CD4-positive, alpha-beta T cell treated with Interleukin-4 for 4 hours (primary cell): ENCODE measurements around the gene AHSG.
"Not testable (repeated sequence)": the region's sequence is repeated elsewhere in the genome, so short reads cannot be mapped to it uniquely, and the experiment has no call there.

Experiments
- DNase-seq: peaks from one replicate; pipeline ENCODE4 v3.0.0-alpha.2; 2020

AHSG gene

DNA sequence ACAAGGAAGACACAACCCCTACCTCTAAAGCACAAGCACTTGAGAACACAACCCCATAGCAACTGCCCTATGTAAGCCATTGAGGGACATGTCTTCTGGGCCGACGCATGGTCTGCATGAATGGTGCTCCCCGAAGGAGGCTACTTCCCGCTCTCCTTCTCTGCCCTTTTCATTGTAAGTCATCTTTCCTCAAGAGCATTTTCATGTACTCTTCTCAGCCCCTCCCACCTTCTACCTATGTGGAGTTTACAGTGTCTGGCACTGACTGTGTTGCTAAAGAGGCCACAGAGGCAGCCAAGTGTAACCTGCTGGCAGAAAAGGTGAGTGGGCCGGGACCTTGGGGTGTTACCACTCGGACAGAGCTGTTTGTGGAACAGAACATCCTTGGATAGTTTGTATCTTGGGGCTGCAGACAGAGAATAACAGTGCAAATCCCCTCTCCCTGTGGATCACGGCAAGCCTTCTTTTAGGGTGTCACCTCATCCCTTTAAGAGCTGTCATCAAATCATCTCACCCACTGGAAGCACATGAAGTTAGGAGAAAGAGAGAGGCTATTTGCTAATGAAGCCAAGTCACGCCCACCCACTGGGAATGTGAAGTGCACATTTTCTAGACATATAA, 5.6 kb downstream of the AHSG start:
- DNase-seq: no peak

DNA sequence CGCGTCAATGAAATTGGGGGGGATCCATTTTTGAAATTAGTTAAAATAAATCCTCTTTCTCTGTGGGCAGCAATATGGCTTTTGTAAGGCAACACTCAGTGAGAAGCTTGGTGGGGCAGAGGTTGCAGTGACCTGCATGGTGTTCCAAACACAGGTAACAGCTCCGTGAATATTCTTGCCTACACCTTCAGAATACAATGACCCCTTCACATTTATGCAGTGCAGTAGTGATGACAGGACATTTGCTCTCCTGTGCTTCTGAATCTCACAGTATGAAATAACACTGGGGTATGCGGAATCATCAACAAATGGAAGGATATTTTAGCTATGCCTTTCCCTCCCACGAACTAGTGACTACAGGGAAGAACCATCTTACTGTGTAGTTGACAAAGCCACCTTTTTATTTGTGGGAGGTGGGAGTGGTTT, 6.9 kb downstream of the AHSG start:
- DNase-seq: no peak

DNA sequence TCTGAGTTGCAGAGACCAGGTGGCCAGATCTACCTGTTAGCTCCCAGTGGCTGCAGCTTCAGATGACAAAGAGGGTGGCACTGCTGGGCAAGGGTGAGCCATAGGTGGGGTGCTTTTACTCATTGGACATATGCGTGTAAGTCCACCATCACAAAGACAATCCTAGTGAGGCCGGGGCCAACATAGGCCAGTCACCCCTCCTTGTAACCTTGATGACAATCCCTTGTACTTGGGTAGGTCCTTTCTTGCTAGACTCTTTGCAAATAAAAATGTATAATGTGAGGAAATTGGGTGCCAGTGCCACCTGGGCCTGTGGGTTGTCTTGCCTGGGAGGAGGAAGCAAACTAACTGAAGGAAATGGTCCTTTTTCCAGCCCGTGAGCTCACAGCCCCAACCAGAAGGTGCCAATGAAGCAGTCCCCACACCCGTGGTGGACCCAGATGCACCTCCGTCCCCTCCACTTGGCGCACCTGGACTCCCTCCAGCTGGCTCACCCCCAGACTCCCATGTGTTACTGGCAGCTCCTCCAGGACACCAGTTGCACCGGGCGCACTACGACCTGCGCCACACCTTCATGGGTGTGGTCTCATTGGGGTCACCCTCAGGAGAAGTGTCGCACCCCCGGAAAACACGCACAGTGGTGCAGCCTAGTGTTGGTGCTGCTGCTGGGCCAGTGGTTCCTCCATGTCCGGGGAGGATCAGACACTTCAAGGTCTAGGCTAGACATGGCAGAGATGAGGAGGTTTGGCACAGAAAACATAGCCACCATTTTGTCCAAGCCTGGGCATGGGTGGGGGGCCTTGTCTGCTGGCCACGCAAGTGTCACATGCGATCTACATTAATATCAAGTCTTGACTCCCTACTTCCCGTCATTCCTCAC, 7.6 kb downstream of the AHSG start:
- no peak for DNase-seq

DNA sequence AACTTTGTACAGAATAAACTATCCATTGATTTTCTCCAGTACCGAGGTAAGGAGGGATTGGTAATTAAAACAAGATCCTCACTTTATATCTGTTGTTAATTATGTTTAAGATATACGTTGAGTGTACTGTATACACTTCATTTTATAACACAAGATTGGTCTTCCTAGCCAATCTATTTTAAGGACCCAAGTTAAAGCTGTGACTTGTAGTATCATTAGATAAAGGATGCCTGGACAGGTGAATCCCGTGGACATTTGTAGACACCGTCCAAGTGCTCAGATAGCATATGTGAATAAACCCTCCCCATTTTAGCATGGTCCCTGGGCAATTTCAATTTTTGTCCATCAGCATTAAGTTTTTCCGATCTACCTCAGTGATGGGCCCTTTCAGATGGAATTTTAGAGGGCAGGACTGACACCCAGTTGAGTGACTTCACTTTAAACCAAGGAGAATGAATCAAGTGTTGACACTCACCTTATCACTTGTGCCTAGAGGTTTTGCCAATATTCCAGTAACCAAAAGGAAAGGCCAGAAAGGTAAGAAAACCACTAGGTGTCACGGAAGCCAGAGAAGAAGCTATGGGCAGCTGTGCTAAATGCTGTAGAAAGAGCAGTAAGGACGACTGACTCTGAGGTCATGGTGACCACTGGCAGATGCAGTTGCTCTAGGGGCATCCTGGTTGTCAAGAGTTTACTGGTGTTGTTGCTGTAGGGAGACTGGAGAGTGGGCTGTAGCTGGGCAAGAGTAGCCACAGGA, 9.2 kb downstream of the AHSG start:
- DNase-seq: no peak

DNA sequence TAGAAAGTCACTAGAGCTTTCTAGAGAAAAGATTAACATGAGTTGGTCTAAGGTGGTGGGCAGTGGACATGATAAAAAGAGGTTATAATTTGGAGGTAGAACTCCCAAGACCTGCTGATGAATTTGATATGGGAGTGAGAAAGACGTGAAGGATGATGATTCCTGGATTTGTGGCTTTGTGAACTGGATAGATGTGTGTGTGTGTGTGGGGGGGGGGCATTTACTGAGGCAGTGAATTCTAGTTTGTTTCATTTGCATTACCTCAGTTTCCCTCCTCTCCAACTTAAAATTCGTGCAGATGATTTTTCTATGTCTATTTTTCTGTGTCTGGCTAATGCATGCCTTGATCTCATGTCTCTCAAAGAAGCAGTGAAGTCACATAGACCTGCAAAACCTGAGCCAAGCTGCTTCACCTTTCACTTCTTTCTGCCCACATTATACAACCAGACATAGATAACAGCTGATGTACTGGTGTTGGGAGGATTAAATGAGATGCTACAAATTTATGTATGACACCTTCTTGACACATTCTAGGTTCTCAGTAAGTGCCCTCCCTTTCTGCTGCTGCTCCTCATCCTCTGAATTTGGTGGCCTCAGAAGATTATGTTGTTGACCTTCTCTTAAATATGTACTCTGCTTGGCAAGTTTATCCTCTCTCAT, 9.9 kb downstream of the AHSG start:
- no peak for DNase-seq

DNA sequence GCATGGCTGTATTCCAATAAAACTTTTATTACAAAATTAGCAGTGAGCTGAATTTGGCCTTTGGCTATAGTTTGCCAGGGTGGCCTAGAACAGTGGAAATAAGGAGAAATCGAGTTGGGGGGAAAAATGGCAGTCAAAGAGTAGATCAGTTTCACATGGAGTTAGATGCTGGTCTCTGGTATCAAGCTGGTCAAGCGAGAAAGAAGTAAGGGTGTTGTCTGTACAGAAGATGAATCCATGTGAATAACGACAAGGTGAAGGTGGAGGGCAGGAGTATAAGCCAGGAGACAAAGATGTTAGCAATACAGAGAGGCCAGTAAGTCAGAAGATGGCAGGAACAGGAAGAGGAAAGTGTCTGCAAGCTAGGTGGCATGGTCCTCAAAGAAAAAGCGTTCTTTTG, 11.7 kb downstream of the AHSG start:
- no peak for DNase-seq

DNA sequence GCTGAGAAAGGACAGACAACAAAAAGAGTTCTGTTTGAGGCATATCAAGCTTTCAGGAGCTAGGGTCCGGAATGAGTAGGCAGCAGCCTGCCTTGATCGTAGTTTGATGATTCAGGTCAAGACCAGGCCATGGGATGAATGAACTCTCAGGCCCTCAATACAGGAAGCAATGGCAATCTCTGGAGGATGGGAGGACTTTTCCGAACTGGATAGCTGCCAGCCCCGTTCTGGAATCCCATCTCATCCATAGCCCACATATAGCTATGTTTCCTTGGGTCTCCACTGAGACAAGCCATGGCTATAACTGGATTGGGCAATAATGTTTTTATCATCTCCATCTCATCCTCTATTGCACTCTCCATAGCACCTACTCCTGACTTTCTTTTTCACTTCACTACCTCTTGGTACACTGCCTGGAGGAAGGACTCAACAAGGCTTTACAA, 12.8 kb downstream of the AHSG start:
- DNase-seq: no peak

DNA sequence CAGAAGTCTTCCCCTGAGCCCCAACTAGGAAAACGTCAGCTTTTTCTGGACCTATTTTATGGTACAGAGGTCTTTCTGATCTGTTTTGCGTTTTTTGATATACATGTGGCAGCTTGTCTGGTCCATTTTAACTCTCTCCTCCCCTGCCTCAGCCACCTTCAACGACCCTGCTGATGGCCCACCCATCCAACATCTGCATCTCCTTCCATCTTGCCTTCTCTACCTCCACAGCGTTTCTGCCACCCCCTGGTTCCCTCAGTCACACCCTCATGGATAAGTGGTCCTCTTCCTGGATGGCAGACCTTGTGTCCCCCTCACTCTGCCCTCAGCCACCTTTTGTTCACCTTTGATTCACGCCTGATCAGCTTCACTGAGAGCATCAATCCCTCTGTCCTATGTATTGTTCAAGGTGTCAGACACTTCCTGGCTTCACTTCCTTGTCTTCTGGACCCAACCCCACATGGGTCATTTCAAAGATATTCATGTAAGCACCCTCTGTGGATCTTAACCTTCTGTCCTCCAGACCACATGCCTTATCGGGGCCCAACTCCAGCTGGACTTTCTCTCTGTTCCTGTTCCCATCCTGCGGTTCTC, 13.5 kb downstream of the AHSG start:
- DNase-seq: no peak

DNA sequence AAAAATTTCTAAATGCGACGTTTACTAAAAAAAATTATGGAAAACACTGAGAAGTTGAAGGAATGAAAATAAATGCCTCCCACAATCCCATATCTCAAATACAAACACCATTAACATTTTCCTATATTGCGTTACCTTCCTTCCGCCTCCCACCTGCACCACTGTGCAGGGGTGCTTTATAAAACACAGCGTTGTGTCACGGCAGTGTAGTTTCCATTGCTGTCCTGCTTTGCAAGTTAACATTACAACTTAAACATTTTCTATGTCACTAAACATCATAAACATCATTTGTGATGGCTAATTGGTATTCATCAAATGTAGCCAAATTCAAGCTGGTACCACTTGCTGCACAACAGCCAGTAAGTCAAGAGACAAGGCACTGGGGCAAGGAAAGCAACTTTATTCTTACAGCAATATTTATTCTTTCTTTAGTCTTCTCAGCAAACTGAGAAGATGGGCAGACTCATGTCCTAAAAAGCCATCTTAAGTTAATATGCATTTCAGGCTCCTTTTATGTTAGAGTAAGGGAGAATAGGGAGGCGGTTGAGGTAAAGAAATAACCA, 15.1 kb downstream of the AHSG start:
- no peak for DNase-seq

DNA sequence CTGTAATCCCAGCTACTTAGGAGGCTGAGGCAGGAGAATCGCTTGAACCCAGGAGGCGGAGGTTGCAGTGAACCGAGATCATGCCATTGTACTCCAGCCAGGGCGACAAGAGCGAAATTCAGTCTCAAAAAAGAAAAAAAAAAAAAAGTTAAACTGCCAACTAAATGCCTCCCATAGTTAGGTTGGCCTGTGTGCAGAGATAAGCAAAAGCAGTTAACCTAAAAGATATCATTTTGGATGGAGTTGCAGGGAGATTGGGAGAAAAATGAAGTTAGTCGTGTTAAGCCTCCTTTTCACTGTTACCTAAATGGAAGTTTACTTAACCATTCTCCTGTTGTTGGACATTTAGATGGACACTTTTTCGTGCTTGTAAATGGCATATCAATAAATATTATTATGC, 15.9 kb downstream of the AHSG start:
- DNase-seq: no peak

DNA sequence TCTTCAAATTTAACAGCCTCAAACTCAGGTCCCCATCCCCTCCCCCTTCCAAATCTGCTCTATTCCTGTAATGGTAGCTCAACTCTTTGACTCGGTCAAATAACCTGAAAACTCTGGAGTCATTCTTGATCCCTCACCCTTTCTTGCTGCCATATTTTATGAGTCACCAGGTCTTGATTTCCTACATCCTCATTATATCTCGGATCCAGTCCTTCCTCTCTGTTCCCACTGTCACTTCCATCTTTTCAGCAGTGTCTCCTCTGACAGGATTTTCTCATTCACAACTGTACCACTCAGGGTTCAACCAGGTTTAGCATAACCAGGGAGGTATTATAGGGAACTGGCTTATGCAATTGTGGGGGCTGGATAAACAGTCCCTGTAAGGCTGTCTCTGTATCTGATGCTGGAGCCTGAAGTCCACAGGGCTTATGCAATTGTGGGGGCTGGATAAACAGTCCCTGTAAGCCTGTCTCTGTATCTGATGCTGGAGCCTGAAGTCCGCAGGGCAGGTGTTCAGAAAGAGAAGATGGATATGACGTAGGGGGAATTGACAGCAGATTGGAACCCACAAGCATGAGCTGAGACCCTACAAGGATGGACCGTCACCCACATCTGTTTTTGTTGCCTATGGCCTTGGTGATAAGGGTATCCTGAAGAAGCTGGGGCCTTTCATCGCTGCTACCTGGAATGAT, 18.2 kb downstream of the AHSG start:
- no peak for DNase-seq

DNA sequence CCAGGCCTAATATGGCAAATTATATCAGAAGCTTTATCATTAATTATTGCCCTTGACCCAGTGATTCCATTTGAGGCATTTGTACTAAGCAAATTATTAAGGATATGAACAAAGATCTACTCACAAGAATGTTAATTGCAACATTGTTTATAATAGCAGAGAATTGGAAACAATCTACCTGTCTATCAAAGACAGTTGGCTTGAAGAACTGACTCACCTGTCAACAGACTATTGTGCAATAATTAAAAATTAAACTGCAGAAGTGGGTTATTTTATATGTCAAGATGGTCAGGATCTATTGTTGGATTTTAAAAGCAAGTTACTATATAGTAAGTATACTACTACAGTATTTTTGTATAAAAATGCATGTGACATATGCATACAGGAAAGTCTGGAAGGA, 20.6 kb downstream of the AHSG start:
- DNase-seq: no peak

DNA sequence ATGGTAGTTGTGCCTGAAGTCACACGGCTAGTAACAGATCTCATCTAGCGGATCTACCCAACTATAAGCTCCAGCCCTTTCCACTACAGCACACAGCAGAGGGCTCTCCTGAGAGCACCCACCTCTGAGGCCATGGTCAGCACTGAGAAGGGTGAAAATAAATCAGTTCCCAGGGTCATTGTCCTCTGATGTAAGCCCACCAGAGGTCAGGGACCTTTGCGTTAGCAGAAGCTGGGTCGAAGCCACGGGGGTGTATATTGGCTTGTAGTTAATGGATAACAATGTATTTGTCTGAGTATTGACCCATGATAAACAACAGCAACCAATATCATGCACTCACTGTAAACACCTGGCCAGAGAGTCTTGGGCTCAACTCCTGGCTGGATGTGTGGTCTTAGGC, 21.3 kb downstream of the AHSG start:
- DNase-seq: not testable (repeated sequence)

DNA sequence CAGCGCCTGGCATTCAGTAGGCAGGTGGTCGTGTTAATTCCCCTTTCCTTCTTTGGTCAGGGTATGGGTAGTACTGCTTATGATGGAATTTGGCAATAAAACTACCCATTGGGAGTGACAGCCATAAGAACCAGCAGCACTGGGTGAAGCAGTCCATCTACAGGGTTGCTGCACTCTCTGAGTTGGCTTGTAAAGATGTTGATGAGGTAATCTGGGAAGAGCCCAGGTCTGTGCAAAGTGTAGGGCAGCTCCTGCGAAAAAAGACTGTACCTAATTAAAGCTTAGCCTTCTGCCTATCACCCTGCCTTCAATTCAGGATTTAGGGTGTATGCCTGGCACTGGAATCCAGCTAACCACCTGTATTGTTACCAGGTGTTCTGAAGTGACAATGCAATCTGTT, 22.7 kb downstream of the AHSG start:
- no peak for DNase-seq

DNA sequence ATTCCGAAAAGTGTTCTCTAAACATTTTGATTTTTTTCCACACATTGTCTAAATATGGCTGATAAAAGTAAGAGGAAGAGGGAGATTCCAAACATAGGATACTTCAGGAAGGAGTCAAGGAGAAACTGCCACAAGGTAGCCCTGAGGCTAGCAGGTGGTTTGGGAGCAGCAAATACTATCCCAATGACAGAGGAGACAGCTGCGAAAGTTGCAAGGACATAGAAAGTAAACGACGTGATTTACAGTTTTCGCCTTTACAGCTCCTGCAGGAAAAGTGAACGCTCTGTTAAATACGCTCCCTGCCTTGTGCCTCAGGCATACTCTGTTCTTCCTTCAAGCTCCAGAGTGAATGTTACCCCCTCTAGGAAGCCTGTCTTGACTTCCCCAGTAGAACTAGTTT, 23.7 kb downstream of the AHSG start:
- DNase-seq: no peak

DNA sequence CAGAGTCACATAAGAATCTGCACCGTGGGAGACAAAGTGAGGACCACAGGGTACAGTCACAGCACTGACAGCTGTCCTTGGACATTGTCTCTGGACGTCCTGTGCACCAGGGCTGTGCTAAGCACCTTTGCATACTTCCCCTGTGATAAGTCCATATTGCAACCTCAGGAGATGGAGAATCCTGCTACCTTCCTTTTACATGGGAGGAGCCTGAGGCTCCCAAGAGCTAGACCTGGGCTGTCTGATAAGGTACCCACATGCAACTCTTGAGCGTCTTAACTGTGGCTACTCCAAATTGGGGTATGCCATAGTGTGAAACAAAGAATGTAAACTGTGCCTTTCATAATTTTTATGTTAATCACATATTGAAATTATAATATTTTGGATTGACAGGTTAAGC, 24.8 kb downstream of the AHSG start:
- no peak for DNase-seq

DNA sequence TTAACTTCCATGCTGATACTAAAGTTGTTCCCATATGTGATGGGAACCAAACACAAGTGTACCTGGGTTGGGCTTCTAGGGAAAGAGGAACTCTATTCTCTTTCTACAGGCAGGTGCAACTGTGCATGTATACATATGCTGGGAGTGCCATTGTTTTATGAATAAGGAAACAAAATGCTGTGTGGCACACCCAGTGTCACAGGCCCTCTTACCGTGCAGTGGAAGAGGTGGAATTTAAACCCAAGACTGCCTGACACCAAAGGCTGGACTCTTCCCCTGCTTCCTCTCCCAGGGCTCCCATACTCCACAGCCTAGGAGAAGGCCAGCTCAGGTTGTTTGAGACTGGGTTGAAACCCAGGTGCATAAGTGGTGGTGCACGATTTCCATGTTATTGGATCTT, 25.4 kb downstream of the AHSG start:
- no peak for DNase-seq

DNA sequence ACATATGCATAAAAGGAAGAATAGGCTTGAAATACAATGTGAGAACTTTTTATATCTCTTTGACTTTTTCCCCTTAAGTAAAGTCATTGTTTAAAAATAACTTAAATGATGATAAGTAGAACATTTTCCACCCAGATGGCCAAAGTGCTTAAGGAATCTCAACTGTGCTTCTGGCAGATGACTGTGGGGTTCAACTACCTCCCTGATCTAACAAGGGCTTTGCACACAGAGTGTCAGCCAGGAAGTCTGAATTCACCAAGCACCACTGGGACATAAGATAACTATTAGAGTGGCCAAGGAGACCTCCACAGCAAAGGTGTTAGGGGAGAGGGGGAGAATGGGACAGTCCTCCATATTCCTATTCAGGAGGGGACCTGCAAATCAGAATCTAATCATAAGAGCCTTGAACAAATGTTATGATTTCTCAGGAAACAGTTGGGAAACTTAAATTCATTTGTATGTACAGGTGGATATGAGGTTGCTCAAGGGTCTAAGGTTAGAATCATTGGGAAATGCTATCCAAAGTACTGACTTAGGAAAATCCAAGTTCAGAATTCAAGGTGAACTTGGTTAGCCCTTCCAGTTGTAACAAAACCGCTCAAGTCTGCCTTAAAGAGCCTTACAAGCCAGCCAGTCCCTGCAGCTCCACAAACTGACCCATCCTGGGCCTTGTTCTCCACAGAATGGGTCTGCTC, 27.1 kb downstream of the AHSG start, which contains the start of gene FETUB:
TSS of gene FETUB (plus strand) at position 622 of the 695 bp plus-strand sequence. CDS start at position 684, 62 bp downstream.
- no peak for DNase-seq

DNA sequence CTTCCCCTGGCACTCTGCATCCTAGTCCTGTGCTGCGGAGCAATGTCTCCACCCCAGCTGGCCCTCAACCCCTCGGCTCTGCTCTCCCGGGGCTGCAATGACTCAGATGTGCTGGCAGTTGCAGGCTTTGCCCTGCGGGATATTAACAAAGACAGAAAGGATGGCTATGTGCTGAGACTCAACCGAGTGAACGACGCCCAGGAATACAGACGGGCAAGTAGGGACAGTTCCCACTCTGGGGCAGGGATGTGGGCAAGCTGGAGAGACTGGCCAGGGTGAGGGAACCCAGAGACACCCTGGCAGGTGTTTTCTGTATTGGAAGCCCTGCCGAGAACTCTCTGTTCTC, 27.6 kb downstream of the AHSG start:
- no peak for DNase-seq

DNA sequence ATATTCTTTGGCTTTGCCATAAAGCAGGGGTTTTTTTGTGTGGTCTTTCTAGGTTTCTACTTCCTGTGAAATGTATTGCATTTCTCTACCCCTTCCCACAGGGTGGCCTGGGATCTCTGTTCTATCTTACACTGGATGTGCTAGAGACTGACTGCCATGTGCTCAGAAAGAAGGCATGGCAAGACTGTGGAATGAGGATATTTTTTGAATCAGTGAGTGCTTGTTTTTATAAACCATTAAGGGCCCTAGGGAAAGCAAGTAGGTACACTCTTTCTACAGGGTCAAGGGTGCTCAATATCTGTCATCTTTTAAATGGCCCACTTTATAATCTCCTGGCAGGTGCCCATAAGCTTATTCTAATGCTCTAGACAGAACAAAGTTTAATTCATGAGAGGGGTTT, 28.1 kb downstream of the AHSG start:
- no peak for DNase-seq

DNA sequence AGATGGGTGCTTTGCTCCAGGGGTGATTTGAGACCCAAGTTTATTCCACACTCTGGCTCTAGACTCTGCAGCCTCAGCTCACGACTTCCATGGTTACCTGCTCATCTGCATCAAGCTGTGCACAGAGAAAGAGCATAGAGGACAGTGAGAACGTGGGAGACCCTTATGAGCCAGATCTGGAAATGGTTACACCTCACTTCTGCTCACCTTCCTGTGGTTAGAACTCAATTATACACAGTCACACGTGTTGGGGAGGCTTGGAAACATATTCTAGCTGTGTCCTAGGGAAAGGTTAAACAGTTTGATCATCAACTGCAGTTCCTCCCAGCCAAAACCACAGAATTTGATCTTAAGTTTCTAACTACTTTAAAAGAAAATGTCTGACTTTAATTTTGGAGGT, 29.2 kb downstream of the AHSG start:
- DNase-seq: no peak
